ENCODE data around the gene ADAMTS16.

GRCh38 chr5:5315068-5315980, 175.2 kb downstream of the ADAMTS16 start:
- TF ChIP-seq CTCF (IDR thresholded peaks at IDR 0.05; ENCODE audit: low read length) = no peak
- TF ChIP-seq EZH2 (IDR thresholded peaks at IDR 0.05; ENCODE audit: borderline replicate concordance, low read length) = no peak
